ENCODE results near the gene EZH1. TPM values are rescaled to one million over a fixed set of nuclear protein-coding genes. Genes with fewer than 3 reads are reported as not detected.

EZH1 gene
- total and polyA plus RNA-seq, 10 of the 15 experiments (the other 5 are each of a cell fraction or from before 2014, with no cell fraction given): 6.1 to 43.3 (median 16.8) TPM

GRCh38 chr17:42773290-42774035 lies 28.6 kb upstream of the EZH1 start, which contains the start of gene VPS25 (continued):
- TF ChIP-seq ZNF384 (IDR thresholded peaks at IDR 0.05; ENCODE audit: borderline replicate concordance, low read depth, low read length) (no peak), GABPA (IDR thresholded peaks at IDR 0.05; ENCODE audit: low read depth) (peak; percentile 99), NR2F1 (conservative IDR thresholded peaks at IDR 0.05) (0 out of 2 replicates have a peak, but pooled peaks have one; percentile 11), ELK1 (IDR thresholded peaks at IDR 0.05; ENCODE audit: low read depth, low read length) (peak; percentile 89), NBN (IDR thresholded peaks at IDR 0.05) (peak; percentile 73), FOS (IDR thresholded peaks at IDR 0.05; ENCODE audit: borderline replicate concordance, extremely low read depth, insufficient read length) (no peak), TCF3 (IDR thresholded peaks at IDR 0.05; ENCODE audit: borderline replicate concordance, insufficient read depth, low read depth, low read length) (no peak), PBX3 (IDR thresholded peaks at IDR 0.05; ENCODE audit: insufficient replicate concordance, low read depth, low read length) (no peak), SRF (IDR thresholded peaks at IDR 0.05; ENCODE audit: low read depth in 2 of 2, low read length in 2 of 2) (peak; percentile 84 to 94), NFYA (IDR thresholded peaks at IDR 0.05; ENCODE audit: borderline replicate concordance, low read depth, low read length) (no peak), YY1 (IDR thresholded peaks at IDR 0.05; ENCODE audit: low read depth, low read length) (peak; percentile 93), LARP7 (IDR thresholded peaks at IDR 0.05) (peak; percentile 66), IKZF2 (IDR thresholded peaks at IDR 0.05) (peak; percentile 17 to 53), CREB1 (IDR thresholded peaks at IDR 0.05; ENCODE audit: low read depth) (peak; percentile 54; the same call in 1 of the 2 replicates), ZBTB4 (CRISPR knock-in tag; IDR thresholded peaks at IDR 0.05) (no peak), NR2C1 (IDR thresholded peaks at IDR 0.05) (peak; percentile 85), NFIC (IDR thresholded peaks at IDR 0.05; ENCODE audit: low read depth, low read length) (no peak), ZBTB40 (IDR thresholded peaks at IDR 0.05; ENCODE audit: borderline replicate concordance) (peak; percentile 99), IKZF1 (conservative IDR thresholded peaks at IDR 0.05) (peak; percentile 80), MEF2B (IDR thresholded peaks at IDR 0.05; ENCODE audit: partially characterized antibody, poor library complexity, severe bottlenecking) (no peak), SMAD1 (IDR thresholded peaks at IDR 0.05; ENCODE audit: low read depth, partially characterized antibody) (peak; percentile 75)

All from GM12878 (cell line).